K562 (cell line): ENCODE data around the gene PRKG1. TPM values are rescaled to one million over a fixed set of nuclear protein-coding genes. Genes with fewer than 3 reads are reported as not detected.

Experiments
- ATAC-seq: fragments of 200-7000 bp; cut with Tn5 transposase; 3 replicates; pipeline ENCODE4 v1.9.1; 2020; ENCODE audit warnings: moderate library complexity
- BruUV-seq: library from RNA; stranded (reverse); fragments of 400-500 nt; replicated peaks from 2 replicates; lab custom pipeline; 2021; lab: Mats Ljungman, UMichigan
- CTCF ChIA-PET: fragments of 300-600 bp; formaldehyde crosslinking; extraction: SDS; loops from one replicate; lab custom pipeline; 2021; ENCODE audit warnings: low intra/inter-chr PET ratio; lab: Yijun Ruan, JAX
- POLR2A ChIA-PET: fragments of 300-600, 350-650 bp; sonication (Branson Sonifier 250); formaldehyde crosslinking; extraction: SDS; loops from one replicate; lab custom pipeline; 2021; ENCODE audit warnings: antibody characterized with exemption, inconsistent platforms; lab: Yijun Ruan, JAX
- DNase-seq, 4 experiments: peaks; one replicate each; pipeline versions ENCODE4 v3.0.0 to v3.0.0-alpha.2; 2011 to 2018; ENCODE audit warnings: low spot score in 3 of 4, mixed read lengths in 3 of 4; ENCODE audit errors: extremely low read depth in 1 of 4
- FAIRE-seq: peaks from 2 replicates; lab custom pipeline; 2011; peaks lifted over from hg19 to GRCh38; lab: Jason Lieb, UNC
- H2AFZ ChIP-seq: 2 replicates; pipeline ENCODE4 v1.6.0; 2011; ENCODE audit warnings: low read depth, low read length, control low read depth, inconsistent platforms
- H3K27ac ChIP-seq: fragments of 200-600 bp; 3 replicates; pipeline ENCODE4 v1.8.0; 2011; ENCODE audit warnings: low read depth, mild to moderate bottlenecking, control low read depth, inconsistent platforms, low read length, moderate library complexity, mixed read lengths; ENCODE audit errors: extremely low read depth
- H3K27me3 ChIP-seq, 2 experiments: fragments of 300-600 bp in 1 of 2; 2 replicates in 1 of 2; 3 replicates in 1 of 2; pipeline versions ENCODE4 v1.6.0 to v1.8.0; 2011; ENCODE audit warnings: inconsistent platforms in 2 of 2, low read length in 2 of 2, mild to moderate bottlenecking in 1 of 2, mixed read lengths in 1 of 2, moderate library complexity in 1 of 2; ENCODE audit not compliant: control insufficient read depth in 2 of 2, insufficient read depth in 2 of 2
- H3K36me3 ChIP-seq: fragments of 300-600 bp; 3 replicates; pipeline ENCODE4 v1.8.0; 2011; ENCODE audit warnings: mild to moderate bottlenecking, low read length, inconsistent platforms; ENCODE audit not compliant: control insufficient read depth, insufficient read depth
- H3K4me1 ChIP-seq, 2 experiments: fragments of 200-600 bp in 1 of 2; replicated peaks in 1 of 2; 2 replicates in 1 of 2; 3 replicates in 1 of 2; pipeline versions ENCODE4 v1.5.1 to v1.8.0; 2011; ENCODE audit warnings: inconsistent platforms in 2 of 2, low read length in 2 of 2, mild to moderate bottlenecking in 1 of 2, mixed read lengths in 1 of 2, moderate library complexity in 1 of 2; ENCODE audit not compliant: control insufficient read depth in 2 of 2, insufficient read depth in 2 of 2
- H3K4me2 ChIP-seq: 2 replicates; pipeline ENCODE4 v1.6.1; 2011; ENCODE audit warnings: low read length, control low read depth, inconsistent platforms, mixed read lengths; ENCODE audit not compliant: insufficient read depth
- H3K4me3 ChIP-seq: fragments of 200-600 bp; sonication (generic), shearing (Covaris generic); 2 replicates; pipeline ENCODE4 v1.5.1; 2016; ENCODE audit warnings: control low read depth, inconsistent platforms
- H3K79me2 ChIP-seq: fragments of 200-600 bp; 3 replicates; pipeline ENCODE4 v1.8.0; 2011; ENCODE audit warnings: low read length, inconsistent platforms; ENCODE audit not compliant: control insufficient read depth, insufficient read depth
- H3K9ac ChIP-seq, 2 experiments: 2 replicates each; pipeline versions ENCODE4 v1.6.0 to v1.6.1; 2011; ENCODE audit warnings: low read depth in 2 of 2, low read length in 2 of 2, control low read depth in 1 of 2, inconsistent platforms in 1 of 2, mild to moderate bottlenecking in 1 of 2, mixed read lengths in 1 of 2; ENCODE audit not compliant: insufficient read depth in 1 of 2
- H3K9me1 ChIP-seq: one replicate; pipeline ENCODE4 v1.6.0; 2011; ENCODE audit warnings: inconsistent platforms, mild to moderate bottlenecking, low read length, moderate library complexity; ENCODE audit not compliant: control insufficient read depth, insufficient read depth
- H3K9me3 ChIP-seq: replicated peaks from 2 replicates; pipeline ENCODE4 v1.5.1; 2011; ENCODE audit warnings: low read depth, low read length, inconsistent platforms; ENCODE audit not compliant: control insufficient read depth, insufficient read depth
- H4K20me1 ChIP-seq: replicated peaks from 2 replicates; pipeline ENCODE4 v1.6.1; 2011; ENCODE audit warnings: low read length, inconsistent platforms, mixed read lengths; ENCODE audit not compliant: control insufficient read depth, insufficient read depth
- DPF2 ChIP-seq: fragments of 450-650 bp; IDR thresholded peaks from 2 replicates; pipeline ENCODE4 v1.6.1; 2016
- ELF2 ChIP-seq: fragments of 250-450 bp; sonication (Bioruptor Pico); IDR thresholded peaks from 2 replicates; pipeline ENCODE4 v1.5.0; 2021; ENCODE audit warnings: mild to moderate bottlenecking
- FOXA3 ChIP-seq, 2 experiments: fragments of 450-650 bp in 1 of 2; sonication (generic) in 1 of 2; formaldehyde crosslinking; IDR thresholded peaks in 1 of 2; conservative IDR thresholded peaks in 1 of 2; 2 replicates each; pipeline versions ENCODE4 v1.4.0 to v1.8.0; 2020 to 2022; ENCODE audit warnings: mild to moderate bottlenecking in 2 of 2, missing genetic modification reagents in 1 of 2
- HMG20A ChIP-seq: fragments of 450-650 bp; formaldehyde crosslinking; conservative IDR thresholded peaks from 2 replicates; pipeline ENCODE4 v1.4.0; 2020; ENCODE audit warnings: mild to moderate bottlenecking, mixed read lengths
- KLF10 ChIP-seq: fragments of 250-450 bp; sonication (Bioruptor Pico); IDR thresholded peaks from 2 replicates; pipeline ENCODE4 v1.6.1; 2021; ENCODE audit warnings: matching md5 sums
- SAFB2 ChIP-seq: fragments of 200-400 bp; formaldehyde crosslinking; IDR thresholded peaks from 2 replicates; pipeline ENCODE4 v1.6.1; 2018; ENCODE audit warnings: borderline replicate concordance, low read length, low read depth, moderate library complexity; ENCODE audit not compliant: severe bottlenecking
- ZNF57 ChIP-seq: fragments of 450-650 bp; formaldehyde crosslinking; IDR thresholded peaks from 2 replicates; pipeline ENCODE4 v1.4.0; 2020; ENCODE audit warnings: mild to moderate bottlenecking, moderate library complexity
- ZNF79 ChIP-seq: fragments of 250-450 bp; sonication (Bioruptor Pico); IDR thresholded peaks from 2 replicates; pipeline ENCODE4 v1.4.0; 2020; ENCODE audit warnings: low read depth, mild to moderate bottlenecking, moderate library complexity
- in situ Hi-C: fragments of 300-500 bp; cut with MboI; formaldehyde crosslinking; loops from 4 replicates; pipeline ENCODE4 v1.15.0; 2018; ENCODE audit warnings: inconsistent platforms, mixed read lengths
- intact Hi-C: fragments of 100-400 bp; cut with micrococcal nuclease; formaldehyde crosslinking; loops from 2 replicates; pipeline ENCODE4 v1.14.2; 2022
- polyA plus RNA-seq, 8 experiments: library from polyadenylated mRNA; depleted of rRNA in 4 of 8; stranded (reverse) in 5 of 8; unstranded in 3 of 8; fragments of >200 nt; fragmentation: Nextera tagmentation in 2 of 8; fragmentation: Illumina TruSeq in 1 of 8; extraction: Ambion mirVana in 2 of 8; extraction: Trizol in 1 of 8; gene quantifications; 2 replicates each; pipeline versions ENCODE4 v1.2.1 to v1.2.3, GENCODE V29; 2011 to 2014; ENCODE audit warnings: inconsistent platforms in 1 of 8, missing spikeins in 1 of 8
- total RNA-seq, 7 experiments: library from RNA; depleted of rRNA in 6 of 7; stranded (reverse); fragments of >200 nt in 6 of 7; fragmentation: Illumina TruSeq in 2 of 7; extraction: Trizol in 2 of 7; gene quantifications; 2 replicates each; pipeline versions ENCODE4 v1.2.1 to v1.2.3, GENCODE V29; 2011 to 2021; ENCODE audit warnings: low replicate concordance in 1 of 7
- TF ChIP-seq, protein P1 (sequence below): sonication (generic); formaldehyde crosslinking; IDR thresholded peaks from 2 replicates; pipeline ENCODE4 v1.8.0; 2023; ENCODE audit warnings: mild to moderate bottlenecking, missing genetic modification reagents
- TF ChIP-seq, protein P2 (sequence below), 2 experiments: IDR thresholded peaks; 2 replicates each; pipeline ENCODE4 v1.6.1; 2011; ENCODE audit warnings: borderline replicate concordance in 1 of 2, control low read depth in 1 of 2, low read depth in 1 of 2, low read length in 1 of 2, mild to moderate bottlenecking in 1 of 2, mixed read lengths in 1 of 2, moderate library complexity in 1 of 2; ENCODE audit not compliant: insufficient read depth in 1 of 2, insufficient read length in 1 of 2, poor library complexity in 1 of 2, severe bottlenecking in 1 of 2; ENCODE audit errors: extremely low read depth in 1 of 2
- TF ChIP-seq, protein P3 (sequence below): fragments of 450-650 bp; IDR thresholded peaks from 2 replicates; pipeline ENCODE4 v1.6.1; 2018; ENCODE audit not compliant: partially characterized antibody
- TF ChIP-seq, protein P4 (sequence below): IDR thresholded peaks from 3 replicates; pipeline ENCODE4 v1.6.1; 2011; ENCODE audit warnings: borderline replicate concordance, mild to moderate bottlenecking; ENCODE audit not compliant: insufficient read length, insufficient read depth
- TF ChIP-seq, protein P5 (sequence below): sonication (generic); formaldehyde crosslinking; IDR thresholded peaks from 2 replicates; pipeline ENCODE4 v1.9.0; 2022; ENCODE audit warnings: mild to moderate bottlenecking, missing genetic modification reagents

The PRKG1 gene
- total and polyA plus RNA-seq, 9 of the 15 experiments (the other 6 are each of a cell fraction or from before 2014, with no cell fraction given) = 0.22 TPM; not detected in 8

DNA sequence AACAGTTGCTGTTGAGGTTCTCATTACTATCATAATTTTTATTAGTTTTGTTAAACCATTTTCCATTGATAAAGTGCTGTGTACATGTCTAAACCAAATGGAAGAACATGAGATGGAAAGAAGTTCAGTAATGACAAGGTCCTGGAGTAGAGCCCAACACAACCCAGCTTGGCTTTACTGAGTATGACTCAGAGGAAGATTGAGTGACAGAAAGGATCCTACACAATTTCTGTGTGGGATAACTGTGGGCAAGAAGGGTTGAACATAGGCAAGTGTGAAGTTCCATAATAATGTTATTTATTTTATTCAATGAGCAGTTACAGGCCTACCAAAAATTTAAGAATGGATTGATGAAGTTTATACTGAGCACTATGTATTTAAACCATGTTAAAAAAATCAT, 15.9 kb downstream of the PRKG1 start:
- H3K27me3 ChIP-seq = no peaks in the 10 kb centered on the region
- no peak overlapping the region for H3K27ac ChIP-seq
- ChIA-PET POLR2A (no interaction called here), CTCF (no interaction called here)
- H3K36me3 ChIP-seq = no peaks in the 10 kb centered on the region
- no peak overlapping the region for H3K4me2 ChIP-seq
- H3K4me3 ChIP-seq = no peak overlapping the region
- H3K9me1 ChIP-seq = no peaks in the 10 kb centered on the region
- in situ Hi-C loops = no loop called here
- H3K9ac ChIP-seq = no peak overlapping the region
- no TSS peak for BruUV-seq
- intact Hi-C loops = no loop called here
- no peak for ATAC-seq
- DNase-seq = no peak
- no peaks in the 10 kb centered on the region; the same call in 1 of the 2 replicates for H3K9me3 ChIP-seq
- FAIRE-seq = no peak
- H3K79me2 ChIP-seq = no peaks in the 10 kb centered on the region
- H3K4me1 ChIP-seq = no peaks in the 10 kb centered on the region
- no peaks in the 10 kb centered on the region for H4K20me1 ChIP-seq
- no peak overlapping the region for H2AFZ ChIP-seq
- TF ChIP-seq SAFB2 = no peak
- TF ChIP-seq KLF10 (CRISPR knock-in tag) = no peak
- no peak for TF ChIP-seq DPF2
- TF ChIP-seq, protein P1, sequence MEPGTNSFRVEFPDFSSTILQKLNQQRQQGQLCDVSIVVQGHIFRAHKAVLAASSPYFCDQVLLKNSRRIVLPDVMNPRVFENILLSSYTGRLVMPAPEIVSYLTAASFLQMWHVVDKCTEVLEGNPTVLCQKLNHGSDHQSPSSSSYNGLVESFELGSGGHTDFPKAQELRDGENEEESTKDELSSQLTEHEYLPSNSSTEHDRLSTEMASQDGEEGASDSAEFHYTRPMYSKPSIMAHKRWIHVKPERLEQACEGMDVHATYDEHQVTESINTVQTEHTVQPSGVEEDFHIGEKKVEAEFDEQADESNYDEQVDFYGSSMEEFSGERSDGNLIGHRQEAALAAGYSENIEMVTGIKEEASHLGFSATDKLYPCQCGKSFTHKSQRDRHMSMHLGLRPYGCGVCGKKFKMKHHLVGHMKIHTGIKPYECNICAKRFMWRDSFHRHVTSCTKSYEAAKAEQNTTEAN (CRISPR knock-in tag) = no peak
- TF ChIP-seq, protein P2, sequence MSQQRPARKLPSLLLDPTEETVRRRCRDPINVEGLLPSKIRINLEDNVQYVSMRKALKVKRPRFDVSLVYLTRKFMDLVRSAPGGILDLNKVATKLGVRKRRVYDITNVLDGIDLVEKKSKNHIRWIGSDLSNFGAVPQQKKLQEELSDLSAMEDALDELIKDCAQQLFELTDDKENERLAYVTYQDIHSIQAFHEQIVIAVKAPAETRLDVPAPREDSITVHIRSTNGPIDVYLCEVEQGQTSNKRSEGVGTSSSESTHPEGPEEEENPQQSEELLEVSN (IDR thresholded peaks at IDR 0.05; ENCODE audit: borderline replicate concordance in 1 of 2, extremely low read depth in 1 of 2, insufficient read depth in 1 of 2, insufficient read length in 1 of 2, low read depth in 1 of 2, low read length in 1 of 2, poor library complexity in 1 of 2, severe bottlenecking in 1 of 2) = no peak
- TF ChIP-seq HMG20A (CRISPR knock-in tag) = no peak
- TF ChIP-seq, protein P3, sequence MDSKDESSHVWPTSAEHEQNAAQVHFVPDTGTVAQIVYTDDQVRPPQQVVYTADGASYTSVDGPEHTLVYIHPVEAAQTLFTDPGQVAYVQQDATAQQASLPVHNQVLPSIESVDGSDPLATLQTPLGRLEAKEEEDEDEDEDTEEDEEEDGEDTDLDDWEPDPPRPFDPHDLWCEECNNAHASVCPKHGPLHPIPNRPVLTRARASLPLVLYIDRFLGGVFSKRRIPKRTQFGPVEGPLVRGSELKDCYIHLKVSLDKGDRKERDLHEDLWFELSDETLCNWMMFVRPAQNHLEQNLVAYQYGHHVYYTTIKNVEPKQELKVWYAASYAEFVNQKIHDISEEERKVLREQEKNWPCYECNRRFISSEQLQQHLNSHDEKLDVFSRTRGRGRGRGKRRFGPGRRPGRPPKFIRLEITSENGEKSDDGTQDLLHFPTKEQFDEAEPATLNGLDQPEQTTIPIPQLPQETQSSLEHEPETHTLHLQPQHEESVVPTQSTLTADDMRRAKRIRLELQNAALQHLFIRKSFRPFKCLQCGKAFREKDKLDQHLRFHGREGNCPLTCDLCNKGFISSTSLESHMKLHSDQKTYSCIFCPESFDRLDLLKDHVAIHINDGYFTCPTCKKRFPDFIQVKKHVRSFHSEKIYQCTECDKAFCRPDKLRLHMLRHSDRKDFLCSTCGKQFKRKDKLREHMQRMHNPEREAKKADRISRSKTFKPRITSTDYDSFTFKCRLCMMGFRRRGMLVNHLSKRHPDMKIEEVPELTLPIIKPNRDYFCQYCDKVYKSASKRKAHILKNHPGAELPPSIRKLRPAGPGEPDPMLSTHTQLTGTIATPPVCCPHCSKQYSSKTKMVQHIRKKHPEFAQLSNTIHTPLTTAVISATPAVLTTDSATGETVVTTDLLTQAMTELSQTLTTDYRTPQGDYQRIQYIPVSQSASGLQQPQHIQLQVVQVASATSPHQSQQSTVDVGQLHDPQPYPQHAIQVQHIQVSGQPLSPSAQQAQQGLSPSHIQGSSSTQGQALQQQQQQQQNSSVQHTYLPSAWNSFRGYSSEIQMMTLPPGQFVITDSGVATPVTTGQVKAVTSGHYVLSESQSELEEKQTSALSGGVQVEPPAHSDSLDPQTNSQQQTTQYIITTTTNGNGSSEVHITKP = no peak
- TF ChIP-seq ELF2 (CRISPR knock-in tag) = no peak
- TF ChIP-seq, protein P4, sequence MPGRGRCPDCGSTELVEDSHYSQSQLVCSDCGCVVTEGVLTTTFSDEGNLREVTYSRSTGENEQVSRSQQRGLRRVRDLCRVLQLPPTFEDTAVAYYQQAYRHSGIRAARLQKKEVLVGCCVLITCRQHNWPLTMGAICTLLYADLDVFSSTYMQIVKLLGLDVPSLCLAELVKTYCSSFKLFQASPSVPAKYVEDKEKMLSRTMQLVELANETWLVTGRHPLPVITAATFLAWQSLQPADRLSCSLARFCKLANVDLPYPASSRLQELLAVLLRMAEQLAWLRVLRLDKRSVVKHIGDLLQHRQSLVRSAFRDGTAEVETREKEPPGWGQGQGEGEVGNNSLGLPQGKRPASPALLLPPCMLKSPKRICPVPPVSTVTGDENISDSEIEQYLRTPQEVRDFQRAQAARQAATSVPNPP = no peak
- TF ChIP-seq FOXA3 (CRISPR knock-in tag; conservative IDR thresholded peaks at IDR 0.05 in 1 of 2, IDR thresholded peaks at IDR 0.05 in 1 of 2) = no peak
- TF ChIP-seq ZNF57 = no peak
- TF ChIP-seq ZNF79 = no peak
- TF ChIP-seq, protein P5, sequence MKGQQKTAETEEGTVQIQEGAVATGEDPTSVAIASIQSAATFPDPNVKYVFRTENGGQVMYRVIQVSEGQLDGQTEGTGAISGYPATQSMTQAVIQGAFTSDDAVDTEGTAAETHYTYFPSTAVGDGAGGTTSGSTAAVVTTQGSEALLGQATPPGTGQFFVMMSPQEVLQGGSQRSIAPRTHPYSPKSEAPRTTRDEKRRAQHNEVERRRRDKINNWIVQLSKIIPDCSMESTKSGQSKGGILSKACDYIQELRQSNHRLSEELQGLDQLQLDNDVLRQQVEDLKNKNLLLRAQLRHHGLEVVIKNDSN = no peak
